Measurements from ENCODE around the gene SEC62.

SEC62 gene

GRCh38 chr3:169966428-169966950 is at the start of gene SEC62:
Gene SEC62 (plus strand): TSS chr3:169966807. CDS start chr3:169966823, 16 bp downstream.
- peak; percentile 98 for DNase-seq

- peak; percentile 30 for DNase-seq
Measured at GRCh38 chr3:169923189-169923588, 43.4 kb upstream of the SEC62 start.

GRCh38 chr3:169923831-169924230 is 42.8 kb upstream of the SEC62 start:
- no peak for DNase-seq

GRCh38 chr3:169929830-169930519 is 36.6 kb upstream of the SEC62 start:
- no peak for DNase-seq

- DNase-seq: no peak
Measured at GRCh38 chr3:169930843-169931242, 35.8 kb upstream of the SEC62 start.

- DNase-seq: no peak
Measured at GRCh38 chr3:169931747-169932520, 34.7 kb upstream of the SEC62 start.

- DNase-seq: no peak
Measured at GRCh38 chr3:169939320-169939719, 27.3 kb upstream of the SEC62 start.

- no peak for DNase-seq
Measured at GRCh38 chr3:169939751-169940150, 26.9 kb upstream of the SEC62 start.

- no peak for DNase-seq
Measured at GRCh38 chr3:169940470-169941181, 26.0 kb upstream of the SEC62 start.

GRCh38 chr3:169945313-169945712 is 21.3 kb upstream of the SEC62 start:
- no peak for DNase-seq

GRCh38 chr3:169946336-169946735 is 20.3 kb upstream of the SEC62 start:
- no peak for DNase-seq

GRCh38 chr3:169948559-169949448 is 17.8 kb upstream of the SEC62 start:
- no peak for DNase-seq

- DNase-seq: no peak
Measured at GRCh38 chr3:169952045-169952444, 14.6 kb upstream of the SEC62 start.

GRCh38 chr3:169953462-169954141 is 13.0 kb upstream of the SEC62 start:
- no peak for DNase-seq

GRCh38 chr3:169954142-169954756 is 12.4 kb upstream of the SEC62 start:
- no peak for DNase-seq

- DNase-seq: no peak
Measured at GRCh38 chr3:169955406-169955805, 11.2 kb upstream of the SEC62 start.

GRCh38 chr3:169964176-169964575 is 2.4 kb upstream of the SEC62 start:
- DNase-seq: no peak

- DNase-seq: peak; percentile 85
Measured at GRCh38 chr3:169965562-169966427, 812 bp upstream of the SEC62 start.

GRCh38 chr3:169966951-169967915 is 626 bp downstream of the SEC62 start:
- DNase-seq: peak; percentile 86

All from NCI-H82 (cell line).